H1 (cell line): ENCODE measurements around the gene BATF2. TPM values are rescaled to one million over a fixed set of nuclear protein-coding genes. Genes with fewer than 3 reads are reported as not detected.

Experiments
- CTCF ChIA-PET: fragments of 300-600 bp; sonication (Branson Sonifier 250); formaldehyde crosslinking; loops from one replicate; lab custom pipeline; 2021; ENCODE audit not compliant: partially characterized antibody; lab: Charles Lee
- POLR2A ChIA-PET: fragments of 300-600 bp; sonication (Branson Sonifier 250); formaldehyde crosslinking; loops from one replicate; lab custom pipeline; 2021; ENCODE audit warnings: inconsistent platforms; ENCODE audit not compliant: partially characterized antibody; lab: Charles Lee
- DNase-seq, 2 experiments: peaks; one replicate each; pipeline versions ENCODE4 v3.0.0 to v3.0.0-alpha.2; 2010 to 2022; ENCODE audit warnings: low spot score in 2 of 2, low read depth in 1 of 2, mixed read lengths in 1 of 2
- FAIRE-seq: peaks from 2 replicates; lab custom pipeline; 2011; peaks lifted over from hg19 to GRCh38; lab: Jason Lieb, UNC
- H2AFZ ChIP-seq: 2 replicates; pipeline ENCODE4 v1.8.1; 2012; ENCODE audit warnings: low read length, inconsistent platforms
- H2AK5ac ChIP-seq: 2 replicates; pipeline ENCODE4 v1.6.1; 2013; ENCODE audit warnings: low read depth, low read length
- H2BK120ac ChIP-seq: replicated peaks from 2 replicates; pipeline ENCODE3; 2013; ENCODE audit warnings: low read depth, low read length, inconsistent platforms
- H2BK12ac ChIP-seq: 2 replicates; pipeline ENCODE4 v1.6.1; 2013; ENCODE audit warnings: low read depth, low read length
- H2BK15ac ChIP-seq: 2 replicates; pipeline ENCODE4 v1.6.1; 2013; ENCODE audit warnings: low read length
- H2BK20ac ChIP-seq: 2 replicates; pipeline ENCODE4 v1.6.1; 2013; ENCODE audit warnings: low read length
- H2BK5ac ChIP-seq: 2 replicates; pipeline ENCODE4 v1.6.1; 2013; ENCODE audit warnings: low read depth, low read length
- H3K14ac ChIP-seq: 2 replicates; pipeline ENCODE4 v1.6.1; 2013; ENCODE audit warnings: inconsistent platforms; ENCODE audit not compliant: insufficient read length
- H3K18ac ChIP-seq: 2 replicates; pipeline ENCODE4 v1.6.1; 2013; ENCODE audit warnings: low read length; ENCODE audit errors: extremely low read depth
- H3K23ac ChIP-seq: 2 replicates; pipeline ENCODE4 v1.6.1; 2013; ENCODE audit warnings: inconsistent platforms; ENCODE audit not compliant: insufficient read length
- H3K23me2 ChIP-seq: 2 replicates; pipeline ENCODE4 v1.6.1; 2013; ENCODE audit warnings: low read depth, low read length
- H3K27ac ChIP-seq: 2 replicates; pipeline ENCODE4 v1.6.1; 2011; ENCODE audit warnings: low read depth, low read length, inconsistent platforms
- H3K27me3 ChIP-seq, 4 experiments: replicated peaks in 1 of 4; 1 replicate in 1 of 4; 2 replicates in 3 of 4; pipeline versions ENCODE4 v1.6.1 to v1.8.1; 2011 to 2013; ENCODE audit warnings: low read length in 3 of 4, mild to moderate bottlenecking in 3 of 4, inconsistent platforms in 2 of 4, mixed read lengths in 2 of 4, moderate library complexity in 1 of 4; ENCODE audit not compliant: control insufficient read depth in 3 of 4, insufficient read depth in 3 of 4; ENCODE audit errors: extremely low read depth in 1 of 4
- H3K36me3 ChIP-seq, 4 experiments: 2 replicates each; pipeline versions ENCODE4 v1.6.1 to v1.8.1; 2011 to 2013; ENCODE audit warnings: mild to moderate bottlenecking in 4 of 4, low read length in 3 of 4, moderate library complexity in 2 of 4, control low read depth in 1 of 4, inconsistent platforms in 1 of 4; ENCODE audit not compliant: insufficient read depth in 4 of 4, control insufficient read depth in 2 of 4
- H3K4ac ChIP-seq: replicated peaks from 2 replicates; pipeline ENCODE3; 2013; ENCODE audit warnings: low read length, low read depth, mixed read lengths, inconsistent platforms; ENCODE audit not compliant: insufficient read length
- H3K4me1 ChIP-seq, 4 experiments: replicated peaks in 1 of 4; 1 replicate in 1 of 4; 2 replicates in 3 of 4; pipeline versions ENCODE4 v1.6.1 to v1.8.1; 2011 to 2013; ENCODE audit warnings: low read length in 3 of 4, inconsistent platforms in 2 of 4, mixed read lengths in 1 of 4; ENCODE audit not compliant: insufficient read depth in 4 of 4, control insufficient read depth in 3 of 4
- H3K4me2 ChIP-seq, 2 experiments: 2 replicates each; pipeline versions ENCODE4 v1.6.1 to v1.8.1; 2011 to 2013; ENCODE audit warnings: low read depth in 2 of 2, low read length in 2 of 2, control low read depth in 1 of 2, inconsistent platforms in 1 of 2, mild to moderate bottlenecking in 1 of 2; ENCODE audit not compliant: insufficient read depth in 1 of 2
- H3K4me3 ChIP-seq, 4 experiments: fragments of 200-600, 300-600 bp in 1 of 4; sonication (generic), shearing (Covaris generic), sonication (Bioruptor Twin) in 1 of 4; 2 replicates each; pipeline versions ENCODE4 v1.5.1 to v1.8.1; 2011 to 2016; ENCODE audit warnings: low read length in 4 of 4, low read depth in 3 of 4, control low read depth in 2 of 4, inconsistent platforms in 2 of 4, mild to moderate bottlenecking in 2 of 4, mixed read lengths in 1 of 4, moderate library complexity in 1 of 4; ENCODE audit not compliant: insufficient read depth in 2 of 4; ENCODE audit errors: extremely low read depth in 1 of 4
- H3K56ac ChIP-seq: replicated peaks from 2 replicates; pipeline ENCODE3; 2013; ENCODE audit warnings: low read depth, mild to moderate bottlenecking, mixed read lengths, low read length, inconsistent platforms; ENCODE audit not compliant: insufficient read length
- H3K79me1 ChIP-seq: 2 replicates; pipeline ENCODE4 v1.6.1; 2013; ENCODE audit warnings: low read depth, low read length, control low read depth
- H3K79me2 ChIP-seq, 2 experiments: 2 replicates each; pipeline versions ENCODE4 v1.6.1 to v1.8.1; 2012 to 2013; ENCODE audit warnings: low read length in 2 of 2, mild to moderate bottlenecking in 2 of 2, inconsistent platforms in 1 of 2; ENCODE audit not compliant: insufficient read depth in 2 of 2, control insufficient read depth in 1 of 2
- H3K9ac ChIP-seq, 4 experiments: replicated peaks in 1 of 4; 1 replicate in 1 of 4; 2 replicates in 3 of 4; pipeline versions ENCODE4 v1.6.1 to v1.8.1; 2011 to 2013; ENCODE audit warnings: low read depth in 3 of 4, low read length in 3 of 4, control low read depth in 2 of 4, mild to moderate bottlenecking in 2 of 4, moderate library complexity in 2 of 4, inconsistent platforms in 1 of 4; ENCODE audit errors: extremely low read depth in 1 of 4
- H3K9me3 ChIP-seq, 2 experiments: 2 replicates each; pipeline versions ENCODE4 v1.6.1 to v1.8.1; 2012 to 2013; ENCODE audit warnings: mild to moderate bottlenecking in 2 of 2, moderate library complexity in 2 of 2, control low read depth in 1 of 2, inconsistent platforms in 1 of 2, low read depth in 1 of 2, low read length in 1 of 2, mixed read lengths in 1 of 2; ENCODE audit not compliant: insufficient read depth in 2 of 2
- H4K20me1 ChIP-seq, 2 experiments: replicated peaks in 1 of 2; 2 replicates each; pipeline versions ENCODE3 to v1.8.1; 2011 to 2013; ENCODE audit warnings: inconsistent platforms in 2 of 2, low read length in 2 of 2, mild to moderate bottlenecking in 1 of 2; ENCODE audit not compliant: insufficient read depth in 2 of 2, control insufficient read depth in 1 of 2
- H4K5ac ChIP-seq: 2 replicates; pipeline ENCODE4 v1.6.1; 2013; ENCODE audit warnings: low read length, low read depth, mixed read lengths, inconsistent platforms; ENCODE audit not compliant: insufficient read length
- H4K8ac ChIP-seq: 2 replicates; pipeline ENCODE4 v1.8.0; 2013; ENCODE audit warnings: mild to moderate bottlenecking, moderate library complexity, low read length, inconsistent platforms; ENCODE audit not compliant: insufficient read depth; ENCODE audit errors: extremely low read depth
- H4K91ac ChIP-seq: replicated peaks from 2 replicates; pipeline ENCODE3; 2013; ENCODE audit warnings: low read length, mixed read lengths, inconsistent platforms; ENCODE audit not compliant: insufficient read length
- CBX5 ChIP-seq: fragments of 300-800, 300-1000 bp; sonication (generic); IDR thresholded peaks from 2 replicates; pipeline ENCODE4 v1.7.1; 2016; ENCODE audit warnings: antibody characterized with exemption, low read length, low read depth
- EZH2 ChIP-seq: fragments of 200-600 bp; sonication (generic); IDR thresholded peaks from 2 replicates; pipeline ENCODE4 v1.7.1; 2012; ENCODE audit warnings: low read depth, mild to moderate bottlenecking, moderate library complexity, low read length, inconsistent platforms; ENCODE audit not compliant: severe bottlenecking
- PHF8 ChIP-seq: fragments of 200-600 bp; sonication (generic); conservative IDR thresholded peaks from 2 replicates; pipeline ENCODE4 v1.7.1; 2012; ENCODE audit warnings: low read depth, mild to moderate bottlenecking, inconsistent platforms, low read length, moderate library complexity
- RFX5 ChIP-seq: IDR thresholded peaks from 2 replicates; pipeline ENCODE4 v1.6.1; 2011; ENCODE audit warnings: low read depth, low read length, improper control_type of control experiment, borderline replicate concordance
- RXRA ChIP-seq: IDR thresholded peaks from 2 replicates; pipeline ENCODE4 v1.6.1; 2011; ENCODE audit warnings: low read depth, mild to moderate bottlenecking, low read length, moderate library complexity; ENCODE audit not compliant: insufficient read depth
- SAP30 ChIP-seq: fragments of 300-600 bp; sonication (generic); IDR thresholded peaks from 2 replicates; pipeline ENCODE4 v1.7.1; 2012; ENCODE audit warnings: low read length, moderate library complexity, mild to moderate bottlenecking, inconsistent platforms; ENCODE audit not compliant: insufficient read depth, insufficient replicate concordance
- SIRT6 ChIP-seq: IDR thresholded peaks from one replicate; pipeline ENCODE4 v1.7.1; 2012; ENCODE audit warnings: low read length, inconsistent platforms
- SP4 ChIP-seq: IDR thresholded peaks from 2 replicates; pipeline ENCODE4 v1.6.1; 2012; ENCODE audit warnings: low read length, inconsistent platforms
- SRF ChIP-seq: IDR thresholded peaks from 2 replicates; pipeline ENCODE4 v1.6.1; 2011; ENCODE audit warnings: mild to moderate bottlenecking, low read depth, low read length, moderate library complexity
- YY1 ChIP-seq: IDR thresholded peaks from 2 replicates; pipeline ENCODE4 v1.6.1; 2011; ENCODE audit warnings: low read depth, mild to moderate bottlenecking, low read length
- ZNF274 ChIP-seq: IDR thresholded peaks from 2 replicates; pipeline ENCODE4 v1.7.0; 2012; ENCODE audit warnings: low read length, borderline replicate concordance; ENCODE audit errors: extremely low read depth
- WGBS, 2 experiments: shearing (Covaris generic) in 1 of 2; methylation state at CpG; one replicate each; pipeline versions ENCODE4 v1.1.6 to v1.1.7; 2013 to 2015; ENCODE audit warnings: low lambda C conversion rate in 2 of 2, mixed read lengths in 2 of 2, inconsistent platforms in 1 of 2, low coverage in 1 of 2, missing lambda C conversion rate in 1 of 2; ENCODE audit not compliant: insufficient replicate concordance in 2 of 2, insufficient coverage in 1 of 2, insufficient read length in 1 of 2; ENCODE audit errors: extremely low coverage in 1 of 2, missing lambda C conversion rate in 1 of 2; 5-methylcytosine and 5-hydroxymethylcytosine counted together
- polyA plus RNA-seq, 7 experiments: library from polyadenylated mRNA; depleted of rRNA in 3 of 7; stranded (reverse) in 5 of 7; unstranded in 2 of 7; fragments of >200 nt in 5 of 7; fragments of 200-250 nt in 2 of 7; gene quantifications; 1 replicate in 5 of 7; 2 replicates in 1 of 7; 4 replicates in 1 of 7; pipeline versions ENCODE4 v1.2.1 to v1.2.3, GENCODE V29; 2011 to 2013; ENCODE audit warnings: missing spikeins in 2 of 7, mixed read lengths in 2 of 7
- total RNA-seq: library from RNA; stranded (reverse); fragmentation: NEBNext Ultra II Directional; extraction: Animal tissue kit (Norgen Biotek cat#: 25700); gene quantifications from 2 replicates; pipeline ENCODE4 v1.2.1, GENCODE V29; 2021
- TF ChIP-seq, protein P1 (sequence below): IDR thresholded peaks from 2 replicates; pipeline ENCODE4 v1.6.1; 2012; ENCODE audit warnings: low read length, inconsistent platforms

The BATF2 gene
- total and polyA plus RNA-seq, 2 of the 8 experiments (the other 6 are each of a cell fraction or from before 2014, with no cell fraction given), result 1.4 to 3.1 TPM

- H3K9me3 ChIP-seq, result no peaks in the 10 kb centered on the region
- H4K91ac ChIP-seq, result no peak overlapping the region
- ChIA-PET POLR2A (interaction anchor here (0.6 to 1.4 kb wide), 6 partner anchors 10 to 37 kb away, joined by 3 to 4 read pairs (median 3); no protein-coding TSS in a partner anchor), CTCF (interaction anchor here (0.7 to 2.3 kb wide), 13 partner anchors 9 to 197 kb away, joined by 3 to 12 read pairs (median 4); partner anchors contain the start of genes ARL2 and SNX15)
- 89% methylated on average over 7 of the region's 7 CpGs; no CpG with 5 or more reads in 1 of the 2 experiments for WGBS, 2 experiments
- H2BK20ac ChIP-seq, result no peak overlapping the region
- FAIRE-seq (no peak), DNase-seq (no peak)
- H3K79me1 ChIP-seq, result peaks cover 2% of the 10 kb centered on the region
- H2BK12ac ChIP-seq, result no peak overlapping the region
- no peak overlapping the region for H3K4me2 ChIP-seq
- H4K8ac ChIP-seq, result no peak overlapping the region
- no peak overlapping the region for H3K23ac ChIP-seq
- peaks cover 0 to 16% of the 10 kb centered on the region in 2 experiments; a peak in 2 of 4 replicates for H3K79me2 ChIP-seq
- H3K4ac ChIP-seq, result no peak overlapping the region
- H2AK5ac ChIP-seq, result no peak overlapping the region
- peaks cover 0 to 10% (median 7%) of the 10 kb centered on the region in 4 experiments; a peak in 5 of 7 replicates for H3K4me1 ChIP-seq
- peaks cover 11 to 13% of the 10 kb centered on the region in 2 experiments for H4K20me1 ChIP-seq
- H3K27me3 ChIP-seq, result peaks cover 0 to 9% (median 3%) of the 10 kb centered on the region in 4 experiments; a peak in 3 of 7 replicates
- peaks cover 3 to 12% (median 6%) of the 10 kb centered on the region in 4 experiments; a peak in 4 of 8 replicates for H3K36me3 ChIP-seq
- no peak overlapping the region for H3K4me3 ChIP-seq
- no peak overlapping the region for H3K18ac ChIP-seq
- H3K27ac ChIP-seq, result no peak overlapping the region
- H4K5ac ChIP-seq, result no peak overlapping the region
- H3K9ac ChIP-seq, result no peak overlapping the region
- no peak overlapping the region for H2BK15ac ChIP-seq
- no peak overlapping the region for H3K14ac ChIP-seq
- H3K23me2 ChIP-seq, result no peaks in the 10 kb centered on the region; the same call in 1 of the 2 replicates
- no peak overlapping the region for H3K56ac ChIP-seq
- H2BK120ac ChIP-seq, result no peak overlapping the region
- H2BK5ac ChIP-seq, result no peak overlapping the region
- H2AFZ ChIP-seq, result no peak overlapping the region
- TF ChIP-seq PHF8 (no peak), SRF (no peak), ZNF274 (no peak), SP4 (no peak), EZH2 (no peak), RXRA (no peak), YY1 (no peak), SIRT6 (no peak), CBX5 (no peak), RFX5 (no peak), SAP30 (no peak)
- TF ChIP-seq, protein P1, sequence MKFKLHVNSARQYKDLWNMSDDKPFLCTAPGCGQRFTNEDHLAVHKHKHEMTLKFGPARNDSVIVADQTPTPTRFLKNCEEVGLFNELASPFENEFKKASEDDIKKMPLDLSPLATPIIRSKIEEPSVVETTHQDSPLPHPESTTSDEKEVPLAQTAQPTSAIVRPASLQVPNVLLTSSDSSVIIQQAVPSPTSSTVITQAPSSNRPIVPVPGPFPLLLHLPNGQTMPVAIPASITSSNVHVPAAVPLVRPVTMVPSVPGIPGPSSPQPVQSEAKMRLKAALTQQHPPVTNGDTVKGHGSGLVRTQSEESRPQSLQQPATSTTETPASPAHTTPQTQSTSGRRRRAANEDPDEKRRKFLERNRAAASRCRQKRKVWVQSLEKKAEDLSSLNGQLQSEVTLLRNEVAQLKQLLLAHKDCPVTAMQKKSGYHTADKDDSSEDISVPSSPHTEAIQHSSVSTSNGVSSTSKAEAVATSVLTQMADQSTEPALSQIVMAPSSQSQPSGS, result no peak
Measured at GRCh38 chr11:65045728-65046127, 49.0 kb upstream of the BATF2 start.
